ENCODE data around the gene KLHL18.
"Not testable (repeated sequence)": the region's sequence is repeated elsewhere in the genome, so short reads cannot be mapped to it uniquely, and the experiment has no call there.

The KLHL18 gene

DNA sequence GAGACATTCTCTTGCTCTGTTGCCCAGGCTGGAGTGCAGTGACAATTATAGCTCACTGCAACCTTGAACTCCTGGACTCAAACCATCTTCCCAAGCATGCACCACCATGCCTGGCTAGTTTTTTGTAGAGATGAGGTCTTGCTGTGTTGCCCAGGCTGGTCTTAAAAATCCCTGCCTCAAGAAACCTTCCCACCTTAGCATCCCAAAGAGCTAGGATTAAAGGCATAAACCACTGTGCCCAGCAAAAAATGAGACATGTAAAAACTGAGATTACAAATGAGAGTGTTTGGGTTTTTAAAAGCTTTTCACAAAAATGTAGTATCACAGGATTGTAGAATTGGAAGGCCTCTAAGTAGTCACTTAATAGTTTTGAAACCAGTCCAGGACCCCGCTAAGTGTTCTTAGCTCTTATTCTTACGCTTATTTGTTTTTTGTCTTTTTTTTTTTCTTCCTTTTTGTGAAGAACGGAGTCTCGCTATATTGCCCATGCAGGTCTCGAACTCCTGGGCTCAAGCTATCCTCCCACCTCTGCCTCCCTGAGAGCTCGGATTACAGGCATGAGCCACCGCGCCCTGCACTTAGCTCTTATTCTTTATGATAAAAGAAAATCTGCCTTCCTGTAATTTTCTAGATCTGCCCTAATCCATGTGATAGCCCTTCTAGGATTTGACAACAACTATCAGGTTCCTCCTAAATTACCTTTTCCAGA lies 31.5 kb downstream of the KLHL18 start:
- H3K36me3 Mint-ChIP-seq: peaks cover 3% of the 10 kb centered on the region
- no peaks in the 10 kb centered on the region for H3K4me1 Mint-ChIP-seq
- H3K9me3 Mint-ChIP-seq: no peaks in the 10 kb centered on the region
- CTCF ChIA-PET: interaction anchor here (1.1 to 1.4 kb wide), 2 partner anchors 9 to 12 kb away, joined by 3 to 11 read pairs; no protein-coding TSS in a partner anchor
- no peak for DNase-seq
- H3K27me3 Mint-ChIP-seq: no peaks in the 10 kb centered on the region
- no peak overlapping the region for H3K27ac Mint-ChIP-seq
- no peak overlapping the region for H3K4me3 Mint-ChIP-seq

DNA sequence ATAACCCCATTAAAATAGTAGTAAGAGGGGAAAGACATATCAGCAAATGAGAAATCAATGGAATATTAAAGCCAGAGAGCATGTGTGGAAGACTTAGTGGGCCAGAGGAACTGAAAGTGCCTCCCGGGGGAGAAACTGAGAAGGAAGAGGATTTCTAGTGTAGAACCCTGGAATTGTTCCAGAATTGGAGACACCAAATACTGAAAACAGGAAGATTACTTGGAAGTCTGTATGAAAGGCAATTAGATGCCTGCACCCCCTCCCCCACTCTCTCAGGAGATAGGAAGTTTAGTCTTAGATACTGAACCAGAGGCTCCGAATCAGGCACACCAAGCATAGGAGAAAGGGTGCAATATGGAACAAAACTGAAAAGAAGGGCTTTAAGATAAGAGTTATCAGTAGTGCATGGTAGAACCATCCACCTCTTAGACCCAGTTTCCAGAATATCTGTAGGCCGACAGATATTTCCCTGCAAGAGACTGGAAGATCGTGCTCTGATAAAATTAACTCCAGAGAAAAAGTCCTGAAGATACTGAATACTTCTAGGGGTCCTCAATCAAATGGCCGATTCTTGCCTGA lies 32.4 kb downstream of the KLHL18 start:
- H3K9me3 Mint-ChIP-seq: no peaks in the 10 kb centered on the region
- no peaks in the 10 kb centered on the region for H3K4me1 Mint-ChIP-seq
- H3K4me3 Mint-ChIP-seq: no peak overlapping the region
- no peaks in the 10 kb centered on the region for H3K27me3 Mint-ChIP-seq
- CTCF ChIA-PET: no interaction called here
- H3K27ac Mint-ChIP-seq: no peak overlapping the region
- no peak for DNase-seq
- peaks cover 3% of the 10 kb centered on the region for H3K36me3 Mint-ChIP-seq

DNA sequence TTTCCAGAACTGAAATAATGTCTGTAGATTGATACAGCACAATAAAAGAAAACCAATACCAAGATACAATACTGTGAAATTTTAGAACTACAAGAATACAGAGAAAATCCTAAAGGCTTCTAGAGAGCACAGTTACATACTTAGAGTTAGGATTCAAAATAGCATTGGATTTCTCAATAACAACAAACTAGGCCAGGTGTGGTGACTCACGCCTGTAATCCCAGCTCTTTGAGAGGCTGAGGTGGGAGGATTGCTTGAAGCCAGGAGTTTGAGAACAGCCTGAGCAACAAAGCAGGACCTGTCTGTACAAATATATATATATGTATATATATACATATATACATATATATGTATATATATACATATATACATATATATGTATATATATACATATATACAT lies 33.4 kb downstream of the KLHL18 start:
- H3K27me3 Mint-ChIP-seq, H3K27ac Mint-ChIP-seq, CTCF ChIA-PET, DNase-seq, H3K4me3 Mint-ChIP-seq, H3K9me3 Mint-ChIP-seq, H3K4me1 Mint-ChIP-seq, H3K36me3 Mint-ChIP-seq: not testable (repeated sequence)

DNA sequence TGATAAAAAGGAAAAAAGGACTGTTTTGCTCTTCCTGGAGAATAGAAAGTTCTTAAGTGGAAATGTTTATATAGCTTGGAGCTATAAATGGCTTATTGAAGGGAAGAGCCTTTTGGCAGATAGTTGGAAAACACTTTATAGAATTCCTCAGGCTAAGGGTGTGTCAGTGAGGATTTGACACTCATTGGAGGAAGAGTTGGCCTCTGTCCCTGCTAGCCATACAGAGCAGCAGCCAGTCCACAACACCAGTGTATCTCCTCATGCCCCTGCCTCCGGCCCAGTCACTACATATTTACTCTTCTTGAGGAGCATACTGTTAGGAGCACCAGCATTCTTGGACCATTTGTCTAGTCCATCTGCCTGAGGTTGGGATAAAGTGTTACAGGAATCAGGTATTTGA lies 36.2 kb downstream of the KLHL18 start:
- H3K4me1 Mint-ChIP-seq: peaks cover 3% of the 10 kb centered on the region
- H3K9me3 Mint-ChIP-seq: no peaks in the 10 kb centered on the region
- H3K27me3 Mint-ChIP-seq: no peaks in the 10 kb centered on the region
- H3K36me3 Mint-ChIP-seq: peaks cover 13% of the 10 kb centered on the region
- no peak overlapping the region for H3K27ac Mint-ChIP-seq
- no peak overlapping the region for H3K4me3 Mint-ChIP-seq
- CTCF ChIA-PET: no interaction called here
- no peak for DNase-seq

DNA sequence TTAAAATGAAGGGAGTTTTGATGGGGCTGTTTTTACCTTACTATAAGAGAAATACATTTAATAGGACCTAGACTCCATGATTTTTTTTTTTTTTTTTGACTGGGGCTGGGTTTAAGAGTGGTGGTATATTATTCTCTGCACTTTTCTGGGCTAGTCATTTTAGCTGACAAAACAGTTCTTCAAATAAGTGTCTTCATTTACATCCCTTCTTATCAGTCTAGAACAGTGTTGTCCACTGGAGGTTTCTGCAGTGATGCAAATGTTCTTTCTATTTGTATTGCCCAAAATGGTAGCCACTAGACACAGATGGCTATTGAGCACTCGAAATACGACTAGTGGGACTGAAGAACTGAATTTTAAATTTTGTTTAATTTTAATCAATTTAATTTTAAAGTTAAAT lies 37.2 kb downstream of the KLHL18 start:
- H3K4me1 Mint-ChIP-seq: peaks cover 3% of the 10 kb centered on the region
- H3K9me3 Mint-ChIP-seq: no peaks in the 10 kb centered on the region
- H3K4me3 Mint-ChIP-seq: no peak overlapping the region
- no peak for DNase-seq
- H3K27ac Mint-ChIP-seq: no peak overlapping the region
- H3K36me3 Mint-ChIP-seq: peaks cover 13% of the 10 kb centered on the region
- CTCF ChIA-PET: no interaction called here
- no peaks in the 10 kb centered on the region for H3K27me3 Mint-ChIP-seq

DNA sequence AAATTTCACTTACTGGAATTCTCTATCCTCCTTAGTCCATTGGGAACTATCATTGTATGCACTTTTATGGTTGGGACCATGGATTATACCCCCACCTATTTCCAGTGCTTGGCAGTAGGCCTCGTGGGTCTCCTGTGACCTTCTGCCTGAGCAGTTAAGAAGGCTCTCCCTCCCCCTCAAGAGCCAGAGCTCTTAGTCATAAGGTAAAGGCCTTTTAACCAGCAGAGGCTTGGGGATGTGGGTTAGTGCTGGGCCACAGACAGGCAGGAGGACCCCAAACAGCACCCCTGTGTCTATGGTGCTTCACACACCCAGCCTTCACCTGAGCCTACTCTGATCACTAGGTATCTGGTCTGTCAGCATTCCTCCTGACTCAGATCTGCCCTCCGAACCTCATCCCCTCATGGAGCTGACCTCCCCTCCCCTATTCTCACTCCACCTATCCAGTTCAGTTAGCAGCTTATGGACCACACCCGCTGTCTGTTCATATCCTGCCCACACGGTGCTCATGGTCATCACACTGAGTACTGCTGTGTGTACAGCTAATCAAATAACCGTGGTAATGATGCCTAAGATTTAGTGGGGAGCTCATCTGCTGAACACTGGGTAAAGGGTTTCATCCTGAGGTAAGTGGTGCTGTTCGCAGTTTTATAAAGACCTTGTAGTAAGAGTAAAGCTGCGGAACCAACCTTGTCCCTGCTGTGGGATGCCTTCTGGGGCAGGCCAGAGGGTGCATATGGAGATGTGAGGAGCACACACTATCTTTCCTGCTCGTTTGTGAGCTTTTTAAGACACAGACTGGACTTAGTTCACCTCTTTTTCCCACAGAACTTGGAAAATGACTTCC lies 40.9 kb downstream of the KLHL18 start:
- Mint-ChIP-seq H3K9me3 (no peaks in the 10 kb centered on the region), H3K4me1 (peaks cover 3% of the 10 kb centered on the region), H3K27ac (no peak overlapping the region), H3K36me3 (peaks cover 23% of the 10 kb centered on the region), H3K4me3 (no peak overlapping the region), H3K27me3 (no peaks in the 10 kb centered on the region)
- no peak for DNase-seq
- CTCF ChIA-PET: interaction anchor here (0.6 to 2.9 kb wide), 11 partner anchors 9 to 414 kb away, joined by 3 to 12 read pairs (median 4); no protein-coding TSS in a partner anchor

DNA sequence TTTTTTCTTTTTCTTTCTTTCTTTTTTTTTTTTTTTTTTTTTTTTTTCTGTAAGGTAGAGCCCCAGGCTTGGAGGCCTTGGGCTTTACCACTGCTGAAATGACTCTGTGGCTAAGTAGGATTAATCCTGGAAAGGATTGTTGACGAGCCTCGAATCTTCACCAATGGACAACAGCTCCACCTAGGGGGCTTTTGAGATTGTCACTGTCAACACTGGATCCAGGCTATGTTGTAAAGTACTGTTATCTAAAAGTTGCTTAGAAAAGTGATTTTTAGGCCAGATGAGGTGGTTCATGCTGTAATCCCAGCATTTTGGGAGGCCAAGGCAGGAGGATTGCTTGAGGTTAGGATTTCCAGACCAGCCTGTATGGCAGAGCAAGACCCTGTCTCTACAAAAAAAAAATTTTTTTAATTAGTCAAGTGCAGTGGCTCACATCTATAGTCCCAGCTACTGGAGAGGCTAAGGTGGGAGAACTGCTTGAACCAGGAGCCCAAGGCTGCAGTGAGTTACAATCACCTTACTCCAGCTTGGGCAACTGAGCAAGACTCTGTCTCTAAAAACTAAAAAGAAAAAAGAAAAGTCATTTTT lies 41.6 kb downstream of the KLHL18 start:
- H3K27me3 Mint-ChIP-seq: no peaks in the 10 kb centered on the region
- peaks cover 24% of the 10 kb centered on the region for H3K36me3 Mint-ChIP-seq
- CTCF ChIA-PET: interaction anchor here (0.6 to 2.9 kb wide), 10 partner anchors 8 to 401 kb away, joined by 3 to 12 read pairs (median 4); no protein-coding TSS in a partner anchor
- peaks cover 3% of the 10 kb centered on the region for H3K4me1 Mint-ChIP-seq
- DNase-seq: peak; percentile 64
- no peak overlapping the region for H3K27ac Mint-ChIP-seq
- no peaks in the 10 kb centered on the region for H3K9me3 Mint-ChIP-seq
- no peak overlapping the region for H3K4me3 Mint-ChIP-seq

DNA sequence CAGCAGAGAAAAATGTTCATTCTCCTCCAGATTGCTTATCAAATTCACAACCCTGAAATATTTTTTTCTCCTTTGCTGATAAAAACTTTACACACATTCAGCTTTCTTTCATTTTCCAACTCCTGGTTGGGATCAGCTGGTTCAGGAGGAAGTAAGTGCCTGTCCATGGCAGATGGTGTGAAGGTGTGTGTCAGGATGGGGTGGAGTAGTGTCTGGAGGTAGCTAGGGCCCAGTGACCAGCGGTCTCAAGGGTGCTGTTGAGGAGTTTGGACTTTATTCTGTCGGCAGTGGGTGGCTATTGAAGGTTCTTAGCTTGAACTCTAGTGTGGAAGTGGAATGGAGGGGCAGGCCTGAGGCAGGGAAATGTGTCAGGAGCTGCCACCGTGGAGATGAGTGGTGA lies 51.2 kb downstream of the KLHL18 start:
- H3K4me3 Mint-ChIP-seq: no peak overlapping the region
- H3K9me3 Mint-ChIP-seq: no peaks in the 10 kb centered on the region
- no peaks in the 10 kb centered on the region for H3K4me1 Mint-ChIP-seq
- no peak for DNase-seq
- CTCF ChIA-PET: no interaction called here
- no peaks in the 10 kb centered on the region for H3K27me3 Mint-ChIP-seq
- H3K36me3 Mint-ChIP-seq: peaks cover 37% of the 10 kb centered on the region
- no peak overlapping the region for H3K27ac Mint-ChIP-seq

DNA sequence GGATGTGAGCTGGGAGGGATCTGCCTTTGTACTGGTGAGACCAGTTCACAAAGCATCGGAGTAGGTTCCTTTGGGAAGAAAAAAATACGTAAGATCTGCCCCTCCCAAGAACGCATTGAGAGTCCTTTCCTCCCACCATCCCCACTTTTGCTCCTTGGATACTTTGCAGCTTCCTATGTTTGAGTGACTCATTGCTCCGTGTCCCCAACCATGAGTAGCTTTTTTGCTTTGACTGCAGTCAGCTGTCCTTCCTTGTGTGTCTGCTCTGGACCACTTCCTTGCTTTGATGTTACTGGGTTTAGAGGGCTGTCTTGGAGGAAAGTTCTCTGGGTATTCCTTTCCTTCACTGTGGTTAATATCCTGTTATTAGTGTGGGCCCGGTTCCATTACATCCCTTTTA lies 54.9 kb downstream of the KLHL18 start:
- H3K36me3 Mint-ChIP-seq: peaks cover 33% of the 10 kb centered on the region

DNA sequence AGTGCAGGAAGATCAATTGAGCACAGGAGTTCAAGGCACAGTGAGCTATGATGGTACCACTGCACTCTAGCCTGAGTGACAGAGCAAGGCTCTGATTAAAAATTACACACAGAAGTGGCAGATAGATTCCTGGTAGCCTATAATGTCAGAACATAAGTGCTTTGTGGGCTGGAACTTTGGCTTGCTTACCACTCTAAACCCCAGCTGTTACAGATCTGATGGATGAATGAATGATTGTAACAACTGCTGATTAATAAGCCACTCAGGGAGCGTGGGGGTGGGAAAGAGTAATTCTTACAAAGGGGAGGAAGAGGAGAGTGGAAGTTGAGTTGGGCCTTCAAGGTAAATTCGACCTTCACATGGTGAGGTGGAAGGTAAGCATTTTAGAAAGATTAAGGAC lies 57.2 kb downstream of the KLHL18 start:
- H3K27ac Mint-ChIP-seq: peak overlapping the region; percentile 24

More for the DNA sequence above, 54.9 kb downstream of the KLHL18 start:
- Mint-ChIP-seq H3K27ac (no peak overlapping the region), H3K4me3 (no peak overlapping the region), H3K9me3 (no peaks in the 10 kb centered on the region), H3K27me3 (no peaks in the 10 kb centered on the region), H3K4me1 (no peaks in the 10 kb centered on the region)
- DNase-seq: no peak
- CTCF ChIA-PET: no interaction called here

DNA sequence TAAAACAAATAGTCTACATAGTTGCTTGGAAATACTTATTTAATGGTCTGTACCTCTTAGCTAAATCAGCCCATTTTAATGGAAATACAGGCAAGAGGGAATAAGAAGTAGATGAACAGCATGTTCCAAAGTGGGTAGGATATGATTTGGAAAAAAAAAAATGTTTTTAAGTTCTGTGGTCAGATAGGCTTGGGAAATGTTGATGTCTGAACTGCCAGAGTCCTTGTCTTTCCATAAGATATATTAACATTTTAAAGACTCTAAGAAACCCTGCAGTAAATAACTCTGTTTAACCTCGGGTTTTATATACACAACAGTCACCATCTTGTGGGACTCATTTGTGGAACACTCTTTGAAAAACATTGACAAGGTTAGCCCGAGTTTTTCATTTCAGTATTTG lies 58.1 kb downstream of the KLHL18 start:
- Mint-ChIP-seq H3K9me3 (no peaks in the 10 kb centered on the region), H3K27me3 (no peaks in the 10 kb centered on the region), H3K4me1 (no peaks in the 10 kb centered on the region), H3K27ac (no peak overlapping the region), H3K4me3 (no peak overlapping the region), H3K36me3 (peaks cover 31% of the 10 kb centered on the region)
- DNase-seq: no peak
- CTCF ChIA-PET: no interaction called here

More for the DNA sequence above, 57.2 kb downstream of the KLHL18 start:
- H3K9me3 Mint-ChIP-seq: no peaks in the 10 kb centered on the region
- H3K4me3 Mint-ChIP-seq: no peak overlapping the region
- H3K27me3 Mint-ChIP-seq: no peaks in the 10 kb centered on the region
- CTCF ChIA-PET: interaction anchor here (0.6 kb wide), 1 partner anchor 9 kb away, joined by 3 read pairs; no protein-coding TSS in a partner anchor
- H3K4me1 Mint-ChIP-seq: no peaks in the 10 kb centered on the region
- DNase-seq: no peak
- peaks cover 30% of the 10 kb centered on the region for H3K36me3 Mint-ChIP-seq

DNA sequence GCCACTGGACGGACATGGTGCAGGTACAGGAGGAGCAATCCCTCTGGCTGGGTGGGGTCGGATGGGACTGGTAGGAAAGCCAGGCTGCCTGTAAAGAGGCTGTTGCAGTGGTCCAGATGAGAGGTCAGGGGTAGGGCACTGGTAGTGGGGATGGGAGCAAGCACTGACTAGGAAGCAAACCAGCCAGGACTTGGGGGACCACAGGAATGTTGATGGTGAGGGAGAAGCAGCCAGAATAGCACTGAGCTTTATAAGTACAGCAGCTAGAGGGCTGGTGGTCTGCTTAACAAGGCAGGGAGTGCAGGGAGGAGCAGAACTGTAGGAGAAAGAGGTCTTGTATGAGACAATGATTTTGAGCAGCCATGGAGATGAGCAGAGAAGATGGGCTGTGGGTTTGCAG lies 59.4 kb downstream of the KLHL18 start:
- H3K9me3 Mint-ChIP-seq: no peaks in the 10 kb centered on the region
- no peak overlapping the region for H3K4me3 Mint-ChIP-seq
- peaks cover 25% of the 10 kb centered on the region for H3K36me3 Mint-ChIP-seq

DNA sequence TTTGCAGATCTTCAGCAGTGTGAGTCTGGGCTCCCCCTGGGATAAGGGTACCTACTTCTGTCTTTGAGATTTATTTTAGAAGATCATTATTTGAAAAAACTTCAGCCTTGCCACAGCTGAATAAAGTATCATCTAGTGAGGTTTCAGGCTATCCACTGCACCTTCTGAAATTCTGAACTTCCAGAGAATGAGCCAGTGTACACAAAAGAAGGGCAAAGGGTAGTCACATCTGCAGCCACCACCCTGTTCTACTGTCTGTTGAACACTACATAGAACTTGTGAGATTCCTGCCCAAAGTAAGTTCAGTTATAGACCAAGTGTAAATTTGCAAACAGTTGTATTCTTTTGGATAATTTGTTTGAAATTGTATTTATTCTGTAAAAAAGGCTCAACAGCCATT lies 60.1 kb downstream of the KLHL18 start:
- Mint-ChIP-seq H3K4me3 (no peak overlapping the region), H3K9me3 (no peaks in the 10 kb centered on the region), H3K27me3 (no peaks in the 10 kb centered on the region), H3K27ac (no peak overlapping the region), H3K36me3 (peaks cover 18% of the 10 kb centered on the region), H3K4me1 (no peaks in the 10 kb centered on the region)
- DNase-seq: no peak
- CTCF ChIA-PET: no interaction called here

More for the DNA sequence above, 59.4 kb downstream of the KLHL18 start:
- H3K4me1 Mint-ChIP-seq: no peaks in the 10 kb centered on the region
- peak overlapping the region; percentile 66 for H3K27ac Mint-ChIP-seq
- H3K27me3 Mint-ChIP-seq: no peaks in the 10 kb centered on the region
- CTCF ChIA-PET: no interaction called here
- no peak for DNase-seq

DNA sequence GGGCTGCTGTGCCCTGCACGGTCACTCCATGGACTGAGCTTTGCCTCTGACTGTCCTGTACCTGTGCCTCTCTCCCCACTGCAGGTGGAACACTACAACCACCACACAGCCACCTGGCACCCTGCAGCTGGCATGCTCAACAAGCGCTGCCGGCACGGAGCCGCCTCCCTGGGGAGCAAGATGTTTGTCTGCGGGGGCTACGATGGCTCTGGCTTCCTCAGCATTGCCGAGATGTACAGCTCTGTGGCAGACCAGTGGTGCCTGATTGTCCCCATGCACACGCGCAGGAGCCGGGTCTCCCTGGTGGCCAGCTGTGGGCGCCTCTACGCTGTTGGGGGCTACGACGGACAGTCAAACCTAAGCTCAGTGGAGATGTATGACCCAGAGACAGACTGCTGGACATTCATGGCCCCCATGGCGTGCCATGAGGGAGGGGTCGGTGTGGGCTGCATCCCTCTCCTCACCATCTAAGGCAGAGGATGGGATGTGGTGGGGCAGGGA lies 60.8 kb downstream of the KLHL18 start:
- no peak for DNase-seq
- H3K9me3 Mint-ChIP-seq: no peaks in the 10 kb centered on the region
- peaks cover 13% of the 10 kb centered on the region for H3K36me3 Mint-ChIP-seq
- peak overlapping the region; percentile 29 for H3K27ac Mint-ChIP-seq
- CTCF ChIA-PET: interaction anchor here (0.9 kb wide), 1 partner anchor 78 kb away, joined by 3 read pairs; no protein-coding TSS in a partner anchor
- no peaks in the 10 kb centered on the region for H3K4me1 Mint-ChIP-seq
- H3K27me3 Mint-ChIP-seq: no peaks in the 10 kb centered on the region
- no peak overlapping the region for H3K4me3 Mint-ChIP-seq

Measured in activated naive CD4-positive, alpha-beta T cell treated with anti-CD3 and anti-CD28 coated beads, Interleukin-2, amount 10 ng/mL, durations not matched to agents 7 days and 5 days (primary cell).